Measurements from ENCODE around the gene RCSD1. TPM values are rescaled to one million over a fixed set of nuclear protein-coding genes. Genes with fewer than 3 reads are reported as not detected.
"Not testable (repeated sequence)": the region's sequence is repeated elsewhere in the genome, so short reads cannot be mapped to it uniquely, and the experiment has no call there.

The RCSD1 gene
- total RNA-seq, 1 donor from 2014 or later = 39.5 TPM

- Mint-ChIP-seq H3K27me3 (ENCODE audit: unreplicated experiment) (peaks cover 25% of the 10 kb centered on the region), H3K4me1 (ENCODE audit: unreplicated experiment) (peaks cover 63% of the 10 kb centered on the region), H3K36me3 (ENCODE audit: low read depth, unreplicated experiment) (peaks cover 26% of the 10 kb centered on the region), H3K9me3 (ENCODE audit: unreplicated experiment) (peaks cover 4% of the 10 kb centered on the region), H3K4me3 (ENCODE audit: unreplicated experiment) (peak overlapping the region; percentile 68), H3K27ac (ENCODE audit: unreplicated experiment) (peak overlapping the region; percentile 98)
- no peak for DNase-seq (ENCODE audit: low spot score)
- no peak for TF ChIP-seq CTCF (IDR thresholded peaks at IDR 0.05; ENCODE audit: unreplicated experiment)
These were observed 89.1 kb downstream of the RCSD1 start for GRCh38 chr1:167718914-167719691.

GRCh38 chr1:167719715-167720421 lies 89.8 kb downstream of the RCSD1 start:
- peaks cover 27% of the 10 kb centered on the region for H3K36me3 Mint-ChIP-seq (ENCODE audit: low read depth, unreplicated experiment)
- H3K9me3 Mint-ChIP-seq (ENCODE audit: unreplicated experiment) = not testable (repeated sequence)
- H3K4me3 Mint-ChIP-seq (ENCODE audit: unreplicated experiment) = peak overlapping the region; percentile 95
- peaks cover 19% of the 10 kb centered on the region for H3K27me3 Mint-ChIP-seq (ENCODE audit: unreplicated experiment)
- DNase-seq (ENCODE audit: low spot score) = peak; percentile 30
- H3K4me1 Mint-ChIP-seq (ENCODE audit: unreplicated experiment) = peaks cover 65% of the 10 kb centered on the region
- peak overlapping the region; percentile 98 for H3K27ac Mint-ChIP-seq (ENCODE audit: unreplicated experiment)

GRCh38 chr1:167720965-167721616 lies 91.1 kb downstream of the RCSD1 start:
- Mint-ChIP-seq H3K27me3 (ENCODE audit: unreplicated experiment) (peaks cover 8% of the 10 kb centered on the region), H3K36me3 (ENCODE audit: low read depth, unreplicated experiment) (peaks cover 18% of the 10 kb centered on the region), H3K27ac (ENCODE audit: unreplicated experiment) (peak overlapping the region; percentile 98), H3K9me3 (ENCODE audit: unreplicated experiment) (no peaks in the 10 kb centered on the region), H3K4me1 (ENCODE audit: unreplicated experiment) (peaks cover 64% of the 10 kb centered on the region), H3K4me3 (ENCODE audit: unreplicated experiment) (peak overlapping the region; percentile 95)
- DNase-seq (ENCODE audit: low spot score) = peak; percentile 16
- TF ChIP-seq CTCF (IDR thresholded peaks at IDR 0.05; ENCODE audit: unreplicated experiment) = no peak

- Mint-ChIP-seq H3K27ac (ENCODE audit: unreplicated experiment) (peak within 1 kb of the TSS; percentile 98), H3K27me3 (ENCODE audit: unreplicated experiment) (peaks cover 8% of the 10 kb centered on the region), H3K4me3 (ENCODE audit: unreplicated experiment) (peak within 1 kb of the TSS; percentile 96), H3K36me3 (ENCODE audit: low read depth, unreplicated experiment) (peaks cover 18% of the 10 kb centered on the region), H3K4me1 (ENCODE audit: unreplicated experiment) (peaks cover 68% of the 10 kb centered on the region), H3K9me3 (ENCODE audit: unreplicated experiment) (no peaks in the 10 kb centered on the region)
- TF ChIP-seq CTCF (IDR thresholded peaks at IDR 0.05; ENCODE audit: unreplicated experiment) = no peak
- peak; percentile 97 for DNase-seq (ENCODE audit: low spot score)
These were observed 91.7 kb downstream of the RCSD1 start, which contains the start of gene MPZL1 for GRCh38 chr1:167721617-167722151. TSS of gene MPZL1 (plus strand) at chr1:167721982. CDS start at chr1:167722152, 170 bp downstream.

- peaks cover 8% of the 10 kb centered on the region for H3K27me3 Mint-ChIP-seq (ENCODE audit: unreplicated experiment)
- H3K27ac Mint-ChIP-seq (ENCODE audit: unreplicated experiment) = peak overlapping the region; percentile 92
- H3K9me3 Mint-ChIP-seq (ENCODE audit: unreplicated experiment) = no peaks in the 10 kb centered on the region
- H3K36me3 Mint-ChIP-seq (ENCODE audit: low read depth, unreplicated experiment) = peaks cover 18% of the 10 kb centered on the region
- peak overlapping the region; percentile 96 for H3K4me3 Mint-ChIP-seq (ENCODE audit: unreplicated experiment)
- H3K4me1 Mint-ChIP-seq (ENCODE audit: unreplicated experiment) = peaks cover 66% of the 10 kb centered on the region
- no peak for TF ChIP-seq CTCF (IDR thresholded peaks at IDR 0.05; ENCODE audit: unreplicated experiment)
- peak; percentile 54 for DNase-seq (ENCODE audit: low spot score)
These were observed 92.3 kb downstream of the RCSD1 start for GRCh38 chr1:167722152-167722869.

Data from endothelial cell (in vitro differentiated cells).